IMR-90 (cell line): ENCODE results near the gene VPS25. TPM values are rescaled to one million over a fixed set of nuclear protein-coding genes. Genes with fewer than 3 reads are reported as not detected.

Experiments
- ATAC-seq: fragments of 200-7000 bp; cut with Tn5 transposase; 2 replicates; pipeline ENCODE4 v1.9.1; 2020; ENCODE audit warnings: low read depth, mild to moderate bottlenecking, moderate library complexity
- BruUV-seq: library from RNA; stranded (reverse); fragments of 400-500 nt; replicated peaks from 2 replicates; lab custom pipeline; 2021; lab: Mats Ljungman, UMichigan
- CTCF ChIA-PET: fragments of 300-600 bp; formaldehyde crosslinking; extraction: SDS; loops from one replicate; lab custom pipeline; 2021; ENCODE audit warnings: antibody characterized with exemption; lab: Yijun Ruan, JAX
- POLR2A ChIA-PET: fragments of 300-600 bp; sonication (Branson Sonifier 250); formaldehyde crosslinking; loops from one replicate; lab custom pipeline; 2022; ENCODE audit warnings: antibody characterized with exemption; ENCODE audit not compliant: unreplicated experiment; lab: Charles Lee
- DNase-seq: peaks from one replicate; pipeline ENCODE4 v3.0.0; 2013
- H2AFZ ChIP-seq: replicated peaks from 2 replicates; pipeline ENCODE3; 2013; ENCODE audit warnings: low read length, mild to moderate bottlenecking; ENCODE audit not compliant: poor library complexity
- H2AK5ac ChIP-seq: 2 replicates; pipeline ENCODE4 v1.6.1; 2013; ENCODE audit warnings: low read depth, low read length, inconsistent platforms
- H2AK9ac ChIP-seq: replicated peaks from 2 replicates; pipeline ENCODE3; 2013; ENCODE audit warnings: mild to moderate bottlenecking, low read depth, low read length, moderate library complexity; ENCODE audit not compliant: poor library complexity
- H2BK120ac ChIP-seq: 2 replicates; pipeline ENCODE4 v1.6.1; 2013; ENCODE audit warnings: low read depth, low read length, inconsistent platforms
- H2BK15ac ChIP-seq: 3 replicates; pipeline ENCODE4 v1.6.1; 2013; ENCODE audit warnings: low read depth, low read length, inconsistent platforms
- H2BK20ac ChIP-seq: 2 replicates; pipeline ENCODE4 v1.6.1; 2013; ENCODE audit warnings: low read depth, mild to moderate bottlenecking, inconsistent platforms, low read length, moderate library complexity
- H2BK5ac ChIP-seq: 2 replicates; pipeline ENCODE4 v1.6.1; 2013; ENCODE audit warnings: mild to moderate bottlenecking, low read depth, low read length, inconsistent platforms; ENCODE audit not compliant: poor library complexity, severe bottlenecking
- H3K14ac ChIP-seq: replicated peaks from 2 replicates; pipeline ENCODE4 v1.6.1; 2013; ENCODE audit warnings: low read depth, low read length, inconsistent platforms
- H3K18ac ChIP-seq: 2 replicates; pipeline ENCODE4 v1.6.1; 2013; ENCODE audit warnings: low read depth, low read length, control low read depth
- H3K23ac ChIP-seq: 2 replicates; pipeline ENCODE4 v1.6.1; 2013; ENCODE audit warnings: low read depth, low read length, inconsistent platforms
- H3K27ac ChIP-seq: 2 replicates; pipeline ENCODE4 v1.5.1; 2013; ENCODE audit warnings: mild to moderate bottlenecking, control low read depth, low read length; ENCODE audit not compliant: insufficient read depth
- H3K27me3 ChIP-seq: 2 replicates; pipeline ENCODE4 v1.6.1; 2013; ENCODE audit warnings: low read length; ENCODE audit not compliant: control insufficient read depth, insufficient read depth
- H3K36me3 ChIP-seq: 2 replicates; pipeline ENCODE4 v1.6.1; 2013; ENCODE audit warnings: low read length, mixed read lengths; ENCODE audit not compliant: control insufficient read depth, insufficient read depth
- H3K4ac ChIP-seq: 2 replicates; pipeline ENCODE4 v1.6.1; 2013; ENCODE audit warnings: low read depth, low read length, inconsistent platforms
- H3K4me1 ChIP-seq: 2 replicates; pipeline ENCODE4 v1.6.1; 2013; ENCODE audit warnings: low read length, mixed read lengths; ENCODE audit not compliant: control insufficient read depth, insufficient read depth
- H3K4me2 ChIP-seq: 2 replicates; pipeline ENCODE4 v1.6.1; 2013; ENCODE audit warnings: low read depth, mild to moderate bottlenecking, control low read depth, low read length, moderate library complexity
- H3K4me3 ChIP-seq: 2 replicates; pipeline ENCODE4 v1.5.1; 2013; ENCODE audit warnings: low read depth, mild to moderate bottlenecking, control low read depth, low read length, moderate library complexity; ENCODE audit not compliant: insufficient read depth
- H3K56ac ChIP-seq: 2 replicates; pipeline ENCODE4 v1.6.1; 2013; ENCODE audit warnings: low read length, inconsistent platforms; ENCODE audit not compliant: insufficient read depth; ENCODE audit errors: extremely low read depth
- H3K79me1 ChIP-seq, 2 experiments: 2 replicates each; pipeline ENCODE4 v1.6.1; 2013; ENCODE audit warnings: low read length in 2 of 2, inconsistent platforms in 1 of 2, low read depth in 1 of 2
- H3K9ac ChIP-seq: 2 replicates; pipeline ENCODE4 v1.6.1; 2013; ENCODE audit warnings: low read depth, low read length, control low read depth
- H3K9me1 ChIP-seq: 2 replicates; pipeline ENCODE4 v1.6.1; 2013; ENCODE audit warnings: low read length, inconsistent platforms; ENCODE audit not compliant: insufficient read depth
- H3K9me3 ChIP-seq: 2 replicates; pipeline ENCODE4 v1.6.1; 2013; ENCODE audit warnings: low read length; ENCODE audit not compliant: control insufficient read depth, insufficient read depth
- H4K20me1 ChIP-seq: 2 replicates; pipeline ENCODE4 v1.6.1; 2013; ENCODE audit warnings: low read length, inconsistent platforms; ENCODE audit not compliant: insufficient read depth
- H4K5ac ChIP-seq: 2 replicates; pipeline ENCODE4 v1.6.1; 2013; ENCODE audit warnings: mild to moderate bottlenecking, low read depth, low read length, control low read depth
- H4K8ac ChIP-seq, 2 experiments: 2 replicates each; pipeline ENCODE4 v1.6.1; 2013; ENCODE audit warnings: low read depth in 2 of 2, low read length in 2 of 2, control low read depth in 1 of 2, inconsistent platforms in 1 of 2
- H4K91ac ChIP-seq: 2 replicates; pipeline ENCODE4 v1.6.1; 2013; ENCODE audit warnings: low read depth, low read length, inconsistent platforms; ENCODE audit not compliant: insufficient read depth
- BHLHE40 ChIP-seq: fragments of 150-350 bp; IDR thresholded peaks from 2 replicates; pipeline ENCODE4 v1.6.1; 2016; ENCODE audit warnings: mild to moderate bottlenecking, low read depth, low read length
- CEBPB ChIP-seq: IDR thresholded peaks from 2 replicates; pipeline ENCODE4 v1.6.1; 2012; ENCODE audit warnings: low read depth, low read length, improper control_type of control experiment
- CHD1 ChIP-seq: IDR thresholded peaks from 2 replicates; pipeline ENCODE4 v1.6.1; 2012; ENCODE audit warnings: low read depth, low read length, improper control_type of control experiment
- CTCF ChIP-seq: conservative IDR thresholded peaks from 2 replicates; pipeline ENCODE4 v1.5.1; 2012; ENCODE audit warnings: mild to moderate bottlenecking, low read depth, low read length, improper control_type of control experiment
- ELK1 ChIP-seq: fragments of 150-350 bp; IDR thresholded peaks from 2 replicates; pipeline ENCODE4 v1.6.1; 2016; ENCODE audit warnings: low read depth, mild to moderate bottlenecking, low read length, moderate library complexity, borderline replicate concordance
- FOS ChIP-seq: fragments of 150-350 bp; IDR thresholded peaks from 2 replicates; pipeline ENCODE4 v1.6.1; 2016; ENCODE audit warnings: low read depth, low read length
- MAFK ChIP-seq: IDR thresholded peaks from 2 replicates; pipeline ENCODE4 v1.6.1; 2012; ENCODE audit warnings: low read depth, low read length, improper control_type of control experiment
- MAZ ChIP-seq: IDR thresholded peaks from 2 replicates; pipeline ENCODE4 v1.6.1; 2012; ENCODE audit warnings: low read depth, mild to moderate bottlenecking, low read length, improper control_type of control experiment, moderate library complexity, borderline replicate concordance
- MXI1 ChIP-seq: IDR thresholded peaks from 2 replicates; pipeline ENCODE4 v1.6.1; 2012; ENCODE audit warnings: low read depth, mild to moderate bottlenecking, low read length, moderate library complexity, borderline replicate concordance
- NFE2L2 ChIP-seq: fragments of 150-350 bp; IDR thresholded peaks from 2 replicates; pipeline ENCODE4 v1.6.1; 2016; ENCODE audit warnings: low read depth, mild to moderate bottlenecking, low read length
- POLR2A ChIP-seq: IDR thresholded peaks from 2 replicates; pipeline ENCODE4 v1.6.1; 2012; ENCODE audit warnings: mild to moderate bottlenecking, low read depth, low read length
- RAD21 ChIP-seq: IDR thresholded peaks from 2 replicates; pipeline ENCODE4 v1.6.1; 2012; ENCODE audit warnings: low read length, improper control_type of control experiment
- RCOR1 ChIP-seq: IDR thresholded peaks from 2 replicates; pipeline ENCODE4 v1.6.1; 2012; ENCODE audit warnings: mild to moderate bottlenecking, low read length, improper control_type of control experiment; ENCODE audit not compliant: insufficient replicate concordance
- RFX5 ChIP-seq: IDR thresholded peaks from 2 replicates; pipeline ENCODE4 v1.8.0; 2012; ENCODE audit warnings: low read depth, mild to moderate bottlenecking, low read length, moderate library complexity
- SMC3 ChIP-seq: fragments of 150-350 bp; IDR thresholded peaks from 2 replicates; pipeline ENCODE4 v1.6.1; 2016; ENCODE audit warnings: low read depth, mild to moderate bottlenecking, antibody characterized with exemption, low read length, moderate library complexity
- USF2 ChIP-seq: fragments of 150-350 bp; IDR thresholded peaks from 2 replicates; pipeline ENCODE4 v1.6.1; 2017; ENCODE audit warnings: mild to moderate bottlenecking, antibody characterized with exemption, low read length, low read depth
- WGBS, 2 experiments: methylation state at CpG; one replicate each; pipeline versions ENCODE4 v1.1.5 to v1.1.7; 2013; ENCODE audit warnings: missing lambda C conversion rate in 2 of 2; ENCODE audit not compliant: insufficient read length in 1 of 2; ENCODE audit errors: extremely low coverage in 2 of 2; 5-methylcytosine and 5-hydroxymethylcytosine counted together
- dilution Hi-C: fragments of 300-500 bp; cut with HindIII; formaldehyde crosslinking; loops from one replicate; pipeline ENCODE4 v1.14.3; 2018; ENCODE audit warnings: low sequenced_read_pairs; ENCODE audit not compliant: unreplicated experiment
- in situ Hi-C: fragments of 300-500 bp; cut with MboI; formaldehyde crosslinking; loops from 3 replicates; pipeline ENCODE4 v1.14.3; 2019; ENCODE audit warnings: low sequenced_read_pairs, inconsistent platforms, mixed read lengths
- intact Hi-C: fragments of 100-400 bp; cut with micrococcal nuclease; formaldehyde crosslinking; loops from 2 replicates; pipeline ENCODE4 v1.10.0; 2022
- polyA plus RNA-seq, 3 experiments: library from polyadenylated mRNA; depleted of rRNA; stranded (reverse); fragments of >200 nt; gene quantifications; 2 replicates each; pipeline ENCODE4 v1.2.3, GENCODE V29; 2012; ENCODE audit warnings: low replicate concordance in 1 of 3
- total RNA-seq: library from RNA; depleted of rRNA; stranded (reverse); fragments of >200 nt; gene quantifications from 2 replicates; pipeline ENCODE4 v1.2.3, GENCODE V29; 2012

Gene VPS25
- total and polyA plus RNA-seq, 2 of the 4 experiments (the other 2 are of a cell fraction), result 71.3 to 130 TPM

GRCh38 chr17:42787266-42787665 lies 14.0 kb downstream of the VPS25 start:
- ChIA-PET CTCF (interaction anchor here (1.2 kb wide), 1 partner anchor 37 kb away, joined by 3 read pairs; the partner anchor contains the start of gene BECN1), POLR2A (no interaction called here)
- H2BK120ac ChIP-seq, result no peak overlapping the region

More at GRCh38 chr17:42787266-42787665, 14.0 kb downstream of the VPS25 start:
- Histone ChIP-seq H3K4me1 (peaks cover 17% of the 10 kb centered on the region), H3K9me1 (peaks cover 23% of the 10 kb centered on the region), H3K27me3 (no peaks in the 10 kb centered on the region), H4K8ac (no peak overlapping the region), H2AFZ (no peak overlapping the region), H3K14ac (no peak overlapping the region), H3K4ac (no peak overlapping the region), H2AK9ac (peak overlapping the region; percentile 57), H4K5ac (no peak overlapping the region), H3K9me3 (no peaks in the 10 kb centered on the region), H4K20me1 (no peaks in the 10 kb centered on the region), H2AK5ac (no peak overlapping the region), H3K23ac (no peak overlapping the region), H3K4me2 (no peak overlapping the region), H2BK5ac (no peak overlapping the region), H3K4me3 (no peak overlapping the region), H3K56ac (no peak overlapping the region), H2BK15ac (no peak overlapping the region), H2BK20ac (no peak overlapping the region), H3K9ac (no peak overlapping the region), H3K27ac (no peak overlapping the region), H3K18ac (no peak overlapping the region), H4K91ac (no peak overlapping the region), H3K36me3 (peaks cover 5% of the 10 kb centered on the region), H3K79me1 (peaks cover 0 to 25% of the 10 kb centered on the region in 2 experiments; a peak in 2 of 4 replicates)
- TF ChIP-seq FOS (no peak), RFX5 (no peak), RAD21 (no peak), POLR2A (no peak), SMC3 (no peak), USF2 (no peak), CEBPB (no peak), ELK1 (no peak), BHLHE40 (no peak), CHD1 (no peak), NFE2L2 (no peak), MAFK (no peak), MXI1 (no peak), RCOR1 (no peak), CTCF (no peak), MAZ (no peak)
- no TSS peak for BruUV-seq
- DNase-seq (no peak), ATAC-seq (no peak)
- intact Hi-C loops, result no loop called here
- in situ Hi-C loops, result no loop called here
- 79% methylated on average over 7 of the region's 11 CpGs; no CpG with 5 or more reads in 1 of the 2 experiments for WGBS, 2 experiments
- dilution Hi-C loops, result no loop called here
